ENCODE data around the gene CGNL1. TPM values are rescaled to one million over a fixed set of nuclear protein-coding genes. Genes with fewer than 3 reads are reported as not detected.

CGNL1 gene
- polyA plus RNA-seq, 1 experiment, result 0.06 TPM

- POLR2A ChIA-PET, result no interaction called here
- CTCF ChIA-PET, result interaction anchor here (0.6 to 13.5 kb wide), 6 partner anchors 8 to 857 kb away, joined by 3 to 336 read pairs (median 6); no protein-coding TSS in a partner anchor
- TF ChIP-seq, protein P1, sequence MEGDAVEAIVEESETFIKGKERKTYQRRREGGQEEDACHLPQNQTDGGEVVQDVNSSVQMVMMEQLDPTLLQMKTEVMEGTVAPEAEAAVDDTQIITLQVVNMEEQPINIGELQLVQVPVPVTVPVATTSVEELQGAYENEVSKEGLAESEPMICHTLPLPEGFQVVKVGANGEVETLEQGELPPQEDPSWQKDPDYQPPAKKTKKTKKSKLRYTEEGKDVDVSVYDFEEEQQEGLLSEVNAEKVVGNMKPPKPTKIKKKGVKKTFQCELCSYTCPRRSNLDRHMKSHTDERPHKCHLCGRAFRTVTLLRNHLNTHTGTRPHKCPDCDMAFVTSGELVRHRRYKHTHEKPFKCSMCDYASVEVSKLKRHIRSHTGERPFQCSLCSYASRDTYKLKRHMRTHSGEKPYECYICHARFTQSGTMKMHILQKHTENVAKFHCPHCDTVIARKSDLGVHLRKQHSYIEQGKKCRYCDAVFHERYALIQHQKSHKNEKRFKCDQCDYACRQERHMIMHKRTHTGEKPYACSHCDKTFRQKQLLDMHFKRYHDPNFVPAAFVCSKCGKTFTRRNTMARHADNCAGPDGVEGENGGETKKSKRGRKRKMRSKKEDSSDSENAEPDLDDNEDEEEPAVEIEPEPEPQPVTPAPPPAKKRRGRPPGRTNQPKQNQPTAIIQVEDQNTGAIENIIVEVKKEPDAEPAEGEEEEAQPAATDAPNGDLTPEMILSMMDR (IDR thresholded peaks at IDR 0.05; ENCODE audit: insufficient read depth, low read depth, low read length), result no peak
- DNase-seq (ENCODE audit: low read depth), result no peak
- Histone ChIP-seq H3K36me3 (ENCODE audit: control insufficient read depth, insufficient read depth, low read length) (no peaks in the 10 kb centered on the region), H3K4me3 (ENCODE audit: low read depth, low read length) (no peak overlapping the region), H3K27me3 (ENCODE audit: control insufficient read depth, insufficient read depth, low read length) (no peaks in the 10 kb centered on the region)
Observed at GRCh38 chr15:57348081-57348480, 28.2 kb upstream of the CGNL1 start.

DNA sequence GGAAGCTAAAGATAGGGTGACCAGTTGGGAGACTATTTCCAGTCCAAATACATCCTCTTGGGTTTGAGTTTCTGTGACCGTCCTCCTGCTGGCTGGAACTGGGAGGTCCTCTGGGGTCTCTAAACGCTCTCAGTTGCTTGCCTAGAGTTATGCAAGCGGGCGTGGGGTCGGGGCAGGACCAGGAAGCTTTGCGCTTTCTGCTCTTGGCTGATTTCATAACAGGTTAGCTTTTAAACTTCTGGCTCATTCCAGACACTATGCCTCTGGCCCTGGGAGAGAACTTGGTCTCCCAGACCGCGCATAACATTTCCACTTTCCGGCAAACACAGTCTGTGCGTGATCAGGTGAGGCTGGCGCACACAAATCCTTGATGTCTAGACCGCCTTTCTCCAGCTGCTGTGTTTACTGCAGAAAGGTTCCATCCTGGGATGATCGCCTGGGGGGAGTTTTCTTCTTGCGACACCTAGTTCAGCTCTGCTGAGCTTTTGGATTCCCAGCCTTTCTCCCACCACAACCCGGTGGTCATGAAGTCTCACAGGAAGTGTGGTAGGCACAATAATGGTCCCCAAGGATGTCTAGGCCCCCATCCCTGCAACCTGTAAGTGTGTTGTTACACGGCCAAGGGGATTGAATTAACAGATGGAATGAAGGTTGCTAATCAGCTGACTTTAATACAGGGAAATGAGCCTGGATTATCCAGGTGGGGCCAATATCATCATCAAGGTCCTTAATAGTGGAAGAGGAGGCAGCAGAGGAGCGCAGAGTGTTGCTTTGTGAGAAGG, 23.6 kb upstream of the CGNL1 start:
- Histone ChIP-seq H3K36me3 (ENCODE audit: control insufficient read depth, insufficient read depth, low read length) (no peaks in the 10 kb centered on the region), H3K4me3 (ENCODE audit: low read depth, low read length) (no peak overlapping the region), H3K27me3 (ENCODE audit: control insufficient read depth, insufficient read depth, low read length) (no peaks in the 10 kb centered on the region)
- ChIA-PET POLR2A (no interaction called here), CTCF (interaction anchor here (0.7 to 5.8 kb wide), 4 partner anchors 11 to 177 kb away, joined by 3 to 49 read pairs (median 4); no protein-coding TSS in a partner anchor)
- no peak for DNase-seq (ENCODE audit: low read depth)
- TF ChIP-seq, protein P1 (IDR thresholded peaks at IDR 0.05; ENCODE audit: insufficient read depth, low read depth, low read length), result no peak

GRCh38 chr15:57353317-57353804, 22.9 kb upstream of the CGNL1 start:
- Histone ChIP-seq H3K27me3 (ENCODE audit: control insufficient read depth, insufficient read depth, low read length) (no peaks in the 10 kb centered on the region), H3K4me3 (ENCODE audit: low read depth, low read length) (no peak overlapping the region), H3K36me3 (ENCODE audit: control insufficient read depth, insufficient read depth, low read length) (no peaks in the 10 kb centered on the region)
- DNase-seq (ENCODE audit: low read depth), result no peak
- TF ChIP-seq, protein P1 (IDR thresholded peaks at IDR 0.05; ENCODE audit: insufficient read depth, low read depth, low read length), result no peak
- ChIA-PET POLR2A (no interaction called here), CTCF (interaction anchor here (1.2 to 5.8 kb wide), 2 partner anchors 10 to 11 kb away, joined by 5 to 49 read pairs; no protein-coding TSS in a partner anchor)

GRCh38 chr15:57354436-57355123, 21.7 kb upstream of the CGNL1 start:
- no peaks in the 10 kb centered on the region for H3K27me3 ChIP-seq (ENCODE audit: control insufficient read depth, insufficient read depth, low read length)
- CTCF ChIA-PET, result interaction anchor here (1.2 to 5.8 kb wide), 3 partner anchors 13 to 175 kb away, joined by 3 to 49 read pairs (median 5); no protein-coding TSS in a partner anchor
- no peaks in the 10 kb centered on the region for H3K36me3 ChIP-seq (ENCODE audit: control insufficient read depth, insufficient read depth, low read length)
- no peak overlapping the region for H3K4me3 ChIP-seq (ENCODE audit: low read depth, low read length)
- no peak for DNase-seq (ENCODE audit: low read depth)
- TF ChIP-seq, protein P1 (IDR thresholded peaks at IDR 0.05; ENCODE audit: insufficient read depth, low read depth, low read length), result no peak
- POLR2A ChIA-PET, result no interaction called here

DNA sequence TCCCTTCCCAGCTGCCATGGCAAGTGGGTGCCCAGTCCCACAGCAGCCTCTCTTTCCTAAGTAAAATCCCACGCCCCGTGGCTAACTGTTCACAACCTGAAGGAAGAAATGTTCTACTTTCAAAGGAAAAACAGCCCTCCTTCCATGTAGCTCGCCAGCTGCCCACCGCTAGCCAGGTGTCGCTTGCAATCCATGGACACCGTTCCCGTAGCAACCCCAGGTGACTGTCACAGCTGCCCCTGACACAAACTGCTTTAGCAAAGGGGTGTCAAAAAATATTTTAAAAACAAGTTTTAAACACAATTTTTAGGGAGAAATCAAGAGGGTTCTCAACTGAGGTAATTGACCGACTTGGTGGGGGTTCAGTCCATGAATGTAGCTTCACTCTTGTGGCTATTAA, 21.0 kb upstream of the CGNL1 start:
- POLR2A ChIA-PET, result no interaction called here
- no peak for DNase-seq (ENCODE audit: low read depth)
- no peaks in the 10 kb centered on the region for H3K36me3 ChIP-seq (ENCODE audit: control insufficient read depth, insufficient read depth, low read length)
- TF ChIP-seq, protein P1 (IDR thresholded peaks at IDR 0.05; ENCODE audit: insufficient read depth, low read depth, low read length), result no peak
- no peak overlapping the region for H3K4me3 ChIP-seq (ENCODE audit: low read depth, low read length)
- CTCF ChIA-PET, result interaction anchor here (1.0 to 5.8 kb wide), 6 partner anchors 10 to 190 kb away, joined by 3 to 49 read pairs (median 4); no protein-coding TSS in a partner anchor
- H3K27me3 ChIP-seq (ENCODE audit: control insufficient read depth, insufficient read depth, low read length), result no peaks in the 10 kb centered on the region

Data from BJ (cell line).